Tibial artery (tissue), 4 donors: ENCODE data around the gene SLC32A1.

Source experiments
- DNase-seq, 2 donors: peaks; one replicate each; pipeline ENCODE4 v3.0.0-alpha.2; 2019
- H3K27ac ChIP-seq, 2 donors: fragments of 200-600 bp; sonication (generic) in 1 of 2; 1 replicate in 1 of 2; 2 replicates in 1 of 2; pipeline ENCODE4 v1.5.1; 2018 to 2019; ENCODE audit warnings: mild to moderate bottlenecking in 1 of 2
- H3K27me3 ChIP-seq, 2 donors: fragments of 200-600 bp; sonication (generic) in 1 of 2; one replicate each; pipeline versions ENCODE4 v1.5.1 to v1.6.0; 2016 to 2019
- H3K36me3 ChIP-seq, 3 donors: fragments of 200-600 bp; sonication (generic) in 2 of 3; one replicate each; pipeline ENCODE4 v1.5.1; 2016 to 2019; ENCODE audit warnings: mild to moderate bottlenecking in 2 of 3
- H3K4me1 ChIP-seq, 4 donors: fragments of 200-600 bp; sonication (generic) in 2 of 4; 1 replicate in 3 of 4; 2 replicates in 1 of 4; pipeline ENCODE4 v1.5.1; 2016 to 2019
- H3K4me3 ChIP-seq, 2 donors: fragments of 200-600 bp; sonication (generic) in 1 of 2; 1 replicate in 1 of 2; 2 replicates in 1 of 2; pipeline ENCODE4 v1.5.1; 2018 to 2019; ENCODE audit warnings: mild to moderate bottlenecking in 2 of 2
- H3K9me3 ChIP-seq, 3 donors: fragments of 200-600 bp; sonication (generic) in 1 of 3; one replicate each; pipeline ENCODE4 v1.5.1; 2016 to 2019
- CTCF ChIP-seq, 2 experiments: fragments of 200-600 bp in 1 of 2; fragments of 450-650 bp in 1 of 2; IDR thresholded peaks; one replicate each; pipeline ENCODE4 v1.5.1; 2017 to 2019; ENCODE audit warnings: antibody characterized with exemption in 2 of 2, mild to moderate bottlenecking in 1 of 2, moderate library complexity in 1 of 2
- intact Hi-C: fragments of 100-400 bp; cut with DNase I; formaldehyde crosslinking; loops from one replicate; pipeline ENCODE4 v1.15.0; 2023; ENCODE audit warnings: low total_unique reads

SLC32A1 gene

DNA sequence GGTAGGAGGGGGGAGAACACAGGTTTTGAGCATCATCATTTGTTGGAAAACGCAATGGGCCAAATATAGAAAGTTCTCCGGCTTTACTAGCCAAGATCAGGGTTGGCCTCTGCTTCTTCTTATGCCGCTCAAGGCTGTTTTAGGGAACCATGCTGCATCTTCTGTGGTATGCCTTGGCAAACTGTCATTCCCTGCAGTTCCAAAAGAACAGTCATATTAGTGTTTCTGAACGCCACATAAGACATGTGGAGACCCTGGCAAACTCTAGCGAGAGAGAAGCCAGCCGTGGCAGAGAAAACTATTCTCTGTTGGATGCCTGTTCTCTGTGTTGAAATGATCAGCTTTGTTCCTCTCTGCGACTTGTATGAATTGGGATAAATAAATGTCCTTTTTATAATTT lies 34.8 kb downstream of the SLC32A1 start:
- Histone ChIP-seq H3K4me3 (no peak overlapping the region), H3K27ac (no peak overlapping the region), H3K9me3 (no peaks in the 10 kb centered on the region), H3K4me1 (peaks cover 0 to under 1% (median 0%) of the 10 kb centered on the region in 4 donors), H3K27me3 (no peaks in the 10 kb centered on the region), H3K36me3 (peaks cover 63 to 100% (median 69%) of the 10 kb centered on the region in 3 donors)
- DNase-seq = no peak
- intact Hi-C loops = no loop called here
- TF ChIP-seq CTCF (IDR thresholded peaks at IDR 0.05) = no peak

DNA sequence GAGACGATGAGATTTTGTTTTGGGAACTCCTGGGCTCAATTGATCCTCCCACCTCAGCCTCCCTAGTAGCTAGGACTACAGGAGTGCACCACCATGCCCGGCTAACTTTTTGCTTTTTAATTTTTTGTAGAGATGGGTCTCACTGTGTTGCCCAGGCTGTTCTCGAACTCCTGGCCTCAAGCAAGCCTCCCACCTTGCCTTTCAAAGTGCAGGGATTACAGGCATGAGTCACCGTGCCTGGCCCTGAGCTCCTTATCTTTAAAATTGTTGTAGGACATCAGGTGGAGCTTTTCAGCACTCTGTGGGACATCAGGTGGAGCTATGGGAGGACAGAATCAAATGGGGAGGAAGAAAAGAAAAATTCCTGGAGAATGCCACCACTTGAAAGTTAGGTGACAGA lies 36.7 kb downstream of the SLC32A1 start:
- H3K9me3 ChIP-seq = no peaks in the 10 kb centered on the region
- H3K27me3 ChIP-seq = no peaks in the 10 kb centered on the region
- TF ChIP-seq CTCF (IDR thresholded peaks at IDR 0.05) = no peak
- peaks cover 45 to 97% (median 53%) of the 10 kb centered on the region in 3 donors for H3K36me3 ChIP-seq
- H3K27ac ChIP-seq = no peak overlapping the region
- intact Hi-C loops = no loop called here
- no peak overlapping the region for H3K4me3 ChIP-seq
- no peak for DNase-seq
- peaks cover 0 to 20% (median 18%) of the 10 kb centered on the region in 4 donors for H3K4me1 ChIP-seq

GRCh38 chr20:38762174-38762573 lies 37.9 kb downstream of the SLC32A1 start:
- DNase-seq = no peak
- Histone ChIP-seq H3K4me1 (peaks cover 0 to 32% (median 19%) of the 10 kb centered on the region in 4 donors), H3K4me3 (no peak overlapping the region), H3K9me3 (no peaks in the 10 kb centered on the region), H3K36me3 (peaks cover 33 to 90% (median 46%) of the 10 kb centered on the region in 3 donors), H3K27me3 (no peaks in the 10 kb centered on the region), H3K27ac (no peak overlapping the region)
- no peak for TF ChIP-seq CTCF (IDR thresholded peaks at IDR 0.05)
- intact Hi-C loops = no loop called here

GRCh38 chr20:38763616-38764015 lies 39.3 kb downstream of the SLC32A1 start:
- peaks cover 0 to 37% (median 21%) of the 10 kb centered on the region in 4 donors for H3K4me1 ChIP-seq
- H3K27ac ChIP-seq = peak overlapping the region in 1 of 2 donors; percentile 78
- H3K4me3 ChIP-seq = no peak overlapping the region
- H3K36me3 ChIP-seq = peaks cover 31 to 90% (median 53%) of the 10 kb centered on the region in 3 donors
- intact Hi-C loops = no loop called here
- no peak for TF ChIP-seq CTCF (IDR thresholded peaks at IDR 0.05)
- H3K9me3 ChIP-seq = no peaks in the 10 kb centered on the region
- no peak for DNase-seq
- no peaks in the 10 kb centered on the region for H3K27me3 ChIP-seq

DNA sequence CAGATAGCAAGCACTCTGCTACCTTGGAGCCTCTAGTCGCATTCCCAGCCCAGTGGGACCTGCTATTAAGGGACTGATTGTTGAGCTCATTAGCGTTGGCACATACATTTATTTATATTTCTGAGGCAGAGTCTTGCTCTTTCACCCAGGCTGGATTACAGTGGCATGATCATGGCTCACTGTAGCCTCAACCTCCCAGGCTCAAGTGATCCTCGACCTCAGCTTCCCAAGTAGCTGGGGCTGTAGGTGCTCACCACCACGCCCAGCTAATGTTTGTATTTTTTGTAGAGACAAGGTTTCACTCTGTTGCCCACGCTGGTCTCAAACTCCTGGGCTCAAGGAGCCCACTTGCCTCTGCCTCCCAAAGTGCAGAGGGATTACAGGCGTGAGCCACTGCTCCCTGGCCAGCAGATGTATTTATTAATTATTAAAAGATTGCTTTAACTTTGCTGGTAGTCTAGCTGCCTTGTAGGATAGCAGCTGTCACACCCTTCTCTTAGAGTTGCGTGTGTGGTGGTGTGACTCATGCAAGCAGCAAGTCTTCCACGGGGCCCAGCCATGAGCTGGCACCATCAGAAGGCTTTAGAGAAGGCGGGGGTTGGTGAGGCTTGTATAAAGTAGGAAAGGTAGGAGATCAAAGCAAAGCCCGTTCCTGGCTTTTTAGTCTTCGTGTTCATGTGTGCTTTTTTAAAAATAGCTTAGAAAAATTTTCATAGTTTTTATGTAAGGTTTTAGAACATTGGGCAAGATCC lies 40.5 kb downstream of the SLC32A1 start:
- peak; percentile 57 to 76 for DNase-seq

More for the DNA sequence above, 40.5 kb downstream of the SLC32A1 start:
- Histone ChIP-seq H3K27ac (peak overlapping the region; percentile 47 to 78), H3K4me3 (no peak overlapping the region), H3K27me3 (no peaks in the 10 kb centered on the region), H3K4me1 (peaks cover 0 to 37% (median 21%) of the 10 kb centered on the region in 4 donors), H3K9me3 (no peaks in the 10 kb centered on the region), H3K36me3 (peaks cover 33 to 90% (median 61%) of the 10 kb centered on the region in 3 donors)
- TF ChIP-seq CTCF (IDR thresholded peaks at IDR 0.05) = no peak
- intact Hi-C loops = no loop called here
